Measurements from ENCODE around the gene EDNRB.

DNA sequence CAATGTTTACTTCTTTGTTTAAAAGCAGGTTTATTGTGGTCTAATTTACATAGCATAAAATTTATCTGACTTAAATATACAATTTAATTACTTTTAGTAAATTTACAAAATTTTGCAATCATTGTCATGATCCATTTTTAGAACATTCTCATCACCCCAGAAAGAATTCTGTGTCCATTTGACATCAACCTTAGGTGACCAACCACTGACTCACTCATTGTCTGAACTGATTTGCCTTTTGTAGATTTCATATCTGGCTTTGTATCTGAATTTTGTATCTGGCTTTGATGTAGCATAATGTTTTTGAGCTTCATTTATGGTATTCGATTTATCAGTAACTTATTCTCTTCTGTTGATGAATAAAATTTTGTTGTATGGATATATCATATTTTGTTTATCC lies 40.4 kb downstream of the EDNRB start:
- TF ChIP-seq TCF12 (IDR thresholded peaks at IDR 0.05) (no peak), POLR2AphosphoS5 (IDR thresholded peaks at IDR 0.05; ENCODE audit: low read depth, low read length) (no peak), RFX5 (IDR thresholded peaks at IDR 0.05; ENCODE audit: low read length) (no peak), TAF1 (IDR thresholded peaks at IDR 0.05; ENCODE audit: borderline replicate concordance, low read depth, low read length) (no peak), SIN3A (IDR thresholded peaks at IDR 0.05; ENCODE audit: borderline replicate concordance, low read depth, low read length) (no peak), FOXM1 (IDR thresholded peaks at IDR 0.05; ENCODE audit: low read depth) (no peak), EZH2phosphoT487 (IDR thresholded peaks at IDR 0.05; ENCODE audit: borderline replicate concordance, low read depth) (no peak), SMC3 (IDR thresholded peaks at IDR 0.05; ENCODE audit: low read depth, low read length) (no peak), JUND (IDR thresholded peaks at IDR 0.05) (no peak)
- TF ChIP-seq, protein P1, sequence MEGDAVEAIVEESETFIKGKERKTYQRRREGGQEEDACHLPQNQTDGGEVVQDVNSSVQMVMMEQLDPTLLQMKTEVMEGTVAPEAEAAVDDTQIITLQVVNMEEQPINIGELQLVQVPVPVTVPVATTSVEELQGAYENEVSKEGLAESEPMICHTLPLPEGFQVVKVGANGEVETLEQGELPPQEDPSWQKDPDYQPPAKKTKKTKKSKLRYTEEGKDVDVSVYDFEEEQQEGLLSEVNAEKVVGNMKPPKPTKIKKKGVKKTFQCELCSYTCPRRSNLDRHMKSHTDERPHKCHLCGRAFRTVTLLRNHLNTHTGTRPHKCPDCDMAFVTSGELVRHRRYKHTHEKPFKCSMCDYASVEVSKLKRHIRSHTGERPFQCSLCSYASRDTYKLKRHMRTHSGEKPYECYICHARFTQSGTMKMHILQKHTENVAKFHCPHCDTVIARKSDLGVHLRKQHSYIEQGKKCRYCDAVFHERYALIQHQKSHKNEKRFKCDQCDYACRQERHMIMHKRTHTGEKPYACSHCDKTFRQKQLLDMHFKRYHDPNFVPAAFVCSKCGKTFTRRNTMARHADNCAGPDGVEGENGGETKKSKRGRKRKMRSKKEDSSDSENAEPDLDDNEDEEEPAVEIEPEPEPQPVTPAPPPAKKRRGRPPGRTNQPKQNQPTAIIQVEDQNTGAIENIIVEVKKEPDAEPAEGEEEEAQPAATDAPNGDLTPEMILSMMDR (IDR thresholded peaks at IDR 0.05), result no peak
- TF ChIP-seq, protein P2, sequence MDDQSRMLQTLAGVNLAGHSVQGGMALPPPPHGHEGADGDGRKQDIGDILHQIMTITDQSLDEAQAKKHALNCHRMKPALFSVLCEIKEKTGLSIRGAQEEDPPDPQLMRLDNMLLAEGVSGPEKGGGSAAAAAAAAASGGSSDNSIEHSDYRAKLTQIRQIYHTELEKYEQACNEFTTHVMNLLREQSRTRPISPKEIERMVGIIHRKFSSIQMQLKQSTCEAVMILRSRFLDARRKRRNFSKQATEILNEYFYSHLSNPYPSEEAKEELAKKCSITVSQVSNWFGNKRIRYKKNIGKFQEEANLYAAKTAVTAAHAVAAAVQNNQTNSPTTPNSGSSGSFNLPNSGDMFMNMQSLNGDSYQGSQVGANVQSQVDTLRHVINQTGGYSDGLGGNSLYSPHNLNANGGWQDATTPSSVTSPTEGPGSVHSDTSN (IDR thresholded peaks at IDR 0.05), result no peak
- TF ChIP-seq, protein P3, sequence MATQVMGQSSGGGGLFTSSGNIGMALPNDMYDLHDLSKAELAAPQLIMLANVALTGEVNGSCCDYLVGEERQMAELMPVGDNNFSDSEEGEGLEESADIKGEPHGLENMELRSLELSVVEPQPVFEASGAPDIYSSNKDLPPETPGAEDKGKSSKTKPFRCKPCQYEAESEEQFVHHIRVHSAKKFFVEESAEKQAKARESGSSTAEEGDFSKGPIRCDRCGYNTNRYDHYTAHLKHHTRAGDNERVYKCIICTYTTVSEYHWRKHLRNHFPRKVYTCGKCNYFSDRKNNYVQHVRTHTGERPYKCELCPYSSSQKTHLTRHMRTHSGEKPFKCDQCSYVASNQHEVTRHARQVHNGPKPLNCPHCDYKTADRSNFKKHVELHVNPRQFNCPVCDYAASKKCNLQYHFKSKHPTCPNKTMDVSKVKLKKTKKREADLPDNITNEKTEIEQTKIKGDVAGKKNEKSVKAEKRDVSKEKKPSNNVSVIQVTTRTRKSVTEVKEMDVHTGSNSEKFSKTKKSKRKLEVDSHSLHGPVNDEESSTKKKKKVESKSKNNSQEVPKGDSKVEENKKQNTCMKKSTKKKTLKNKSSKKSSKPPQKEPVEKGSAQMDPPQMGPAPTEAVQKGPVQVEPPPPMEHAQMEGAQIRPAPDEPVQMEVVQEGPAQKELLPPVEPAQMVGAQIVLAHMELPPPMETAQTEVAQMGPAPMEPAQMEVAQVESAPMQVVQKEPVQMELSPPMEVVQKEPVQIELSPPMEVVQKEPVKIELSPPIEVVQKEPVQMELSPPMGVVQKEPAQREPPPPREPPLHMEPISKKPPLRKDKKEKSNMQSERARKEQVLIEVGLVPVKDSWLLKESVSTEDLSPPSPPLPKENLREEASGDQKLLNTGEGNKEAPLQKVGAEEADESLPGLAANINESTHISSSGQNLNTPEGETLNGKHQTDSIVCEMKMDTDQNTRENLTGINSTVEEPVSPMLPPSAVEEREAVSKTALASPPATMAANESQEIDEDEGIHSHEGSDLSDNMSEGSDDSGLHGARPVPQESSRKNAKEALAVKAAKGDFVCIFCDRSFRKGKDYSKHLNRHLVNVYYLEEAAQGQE (IDR thresholded peaks at IDR 0.05; ENCODE audit: low read depth, low read length), result no peak
- TF ChIP-seq, protein P4, sequence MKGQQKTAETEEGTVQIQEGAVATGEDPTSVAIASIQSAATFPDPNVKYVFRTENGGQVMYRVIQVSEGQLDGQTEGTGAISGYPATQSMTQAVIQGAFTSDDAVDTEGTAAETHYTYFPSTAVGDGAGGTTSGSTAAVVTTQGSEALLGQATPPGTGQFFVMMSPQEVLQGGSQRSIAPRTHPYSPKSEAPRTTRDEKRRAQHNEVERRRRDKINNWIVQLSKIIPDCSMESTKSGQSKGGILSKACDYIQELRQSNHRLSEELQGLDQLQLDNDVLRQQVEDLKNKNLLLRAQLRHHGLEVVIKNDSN (IDR thresholded peaks at IDR 0.05; ENCODE audit: borderline replicate concordance, low read depth), result no peak
- TF ChIP-seq, protein P5, sequence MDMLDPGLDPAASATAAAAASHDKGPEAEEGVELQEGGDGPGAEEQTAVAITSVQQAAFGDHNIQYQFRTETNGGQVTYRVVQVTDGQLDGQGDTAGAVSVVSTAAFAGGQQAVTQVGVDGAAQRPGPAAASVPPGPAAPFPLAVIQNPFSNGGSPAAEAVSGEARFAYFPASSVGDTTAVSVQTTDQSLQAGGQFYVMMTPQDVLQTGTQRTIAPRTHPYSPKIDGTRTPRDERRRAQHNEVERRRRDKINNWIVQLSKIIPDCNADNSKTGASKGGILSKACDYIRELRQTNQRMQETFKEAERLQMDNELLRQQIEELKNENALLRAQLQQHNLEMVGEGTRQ (IDR thresholded peaks at IDR 0.05; ENCODE audit: borderline replicate concordance, low read depth, low read length), result no peak
